Colonic mucosa (tissue), 4 donors: ENCODE results near the gene EFCAB12. TPM values are rescaled to one million over a fixed set of nuclear protein-coding genes. Genes with fewer than 3 reads are reported as not detected.

Experiments used
- DNase-seq: peaks from one replicate; pipeline ENCODE4 v3.0.0-alpha.2; 2020
- H3K27ac ChIP-seq: fragments of 200-600 bp; one replicate; pipeline ENCODE4 v1.8.0; 2021
- H3K27me3 ChIP-seq: fragments of 200-600 bp; one replicate; pipeline ENCODE4 v1.8.0; 2021
- H3K36me3 ChIP-seq: fragments of 200-600 bp; one replicate; pipeline ENCODE4 v1.8.0; 2021
- H3K4me1 ChIP-seq: fragments of 200-600 bp; one replicate; pipeline ENCODE4 v1.8.0; 2021; ENCODE audit warnings: mild to moderate bottlenecking
- H3K4me3 ChIP-seq: fragments of 200-600 bp; one replicate; pipeline ENCODE4 v1.8.0; 2021
- H3K9ac ChIP-seq, 2 donors: one replicate each; pipeline ENCODE4 v1.7.0; 2013; ENCODE audit warnings: control low read depth in 2 of 2, low read depth in 2 of 2, low read length in 2 of 2
- H3K9me3 ChIP-seq: fragments of 200-600 bp; one replicate; pipeline ENCODE4 v1.8.0; 2021
- CTCF ChIP-seq: fragments of 200-600 bp; IDR thresholded peaks from one replicate; pipeline ENCODE4 v1.8.0; 2022; ENCODE audit warnings: antibody characterized with exemption, mild to moderate bottlenecking
- intact Hi-C: fragments of 100-400 bp; cut with DNase I; formaldehyde crosslinking; loops from one replicate; pipeline ENCODE4 v1.14.1; 2022
- total RNA-seq, 2 donors: library from RNA; stranded (reverse); fragmentation: NEBNext Ultra II Directional in 1 of 2; extraction: Animal tissue kit (Norgen Biotek cat#: 25700) in 1 of 2; gene quantifications; one replicate each; pipeline ENCODE4 v1.2.1, GENCODE V29; 2021
- donor health status: healthy.
- donor health status: DM: no; HTN: no; CAD: no.
- donor health status: DM: no; HTN: no; CAD: no.

EFCAB12 gene
- total RNA-seq, 2 donors from 2014 or later: 0.16 to 0.47 TPM

GRCh38 chr3:129460155-129460554 is 31.7 kb upstream of the EFCAB12 start:
- no peak overlapping the region for H3K27ac ChIP-seq
- H3K4me1 ChIP-seq: no peaks in the 10 kb centered on the region
- no peaks in the 10 kb centered on the region for H3K36me3 ChIP-seq
- no peak overlapping the region for H3K9ac ChIP-seq
- H3K4me3 ChIP-seq: no peak overlapping the region
- no peaks in the 10 kb centered on the region for H3K27me3 ChIP-seq
- intact Hi-C loops: no loop called here
- no peak for DNase-seq
- no peaks in the 10 kb centered on the region for H3K9me3 ChIP-seq
- no peak for TF ChIP-seq CTCF

GRCh38 chr3:129453732-129454131 is 25.3 kb upstream of the EFCAB12 start:
- no peaks in the 10 kb centered on the region for H3K4me1 ChIP-seq
- intact Hi-C loops: no loop called here
- no peaks in the 10 kb centered on the region for H3K36me3 ChIP-seq
- no peak for DNase-seq
- no peak for TF ChIP-seq CTCF
- no peaks in the 10 kb centered on the region for H3K27me3 ChIP-seq
- H3K9me3 ChIP-seq: no peaks in the 10 kb centered on the region
- no peak overlapping the region for H3K4me3 ChIP-seq
- H3K27ac ChIP-seq: no peak overlapping the region
- H3K9ac ChIP-seq: no peak overlapping the region

- H3K4me3 ChIP-seq: no peak overlapping the region
- TF ChIP-seq CTCF: no peak
- intact Hi-C loops: no loop called here
- no peak for DNase-seq
- no peak overlapping the region for H3K9ac ChIP-seq
- H3K4me1 ChIP-seq: no peaks in the 10 kb centered on the region
- no peaks in the 10 kb centered on the region for H3K36me3 ChIP-seq
- H3K9me3 ChIP-seq: no peaks in the 10 kb centered on the region
- no peaks in the 10 kb centered on the region for H3K27me3 ChIP-seq
- H3K27ac ChIP-seq: no peak overlapping the region
Measured at GRCh38 chr3:129449279-129450115, 21.1 kb upstream of the EFCAB12 start.

DNA sequence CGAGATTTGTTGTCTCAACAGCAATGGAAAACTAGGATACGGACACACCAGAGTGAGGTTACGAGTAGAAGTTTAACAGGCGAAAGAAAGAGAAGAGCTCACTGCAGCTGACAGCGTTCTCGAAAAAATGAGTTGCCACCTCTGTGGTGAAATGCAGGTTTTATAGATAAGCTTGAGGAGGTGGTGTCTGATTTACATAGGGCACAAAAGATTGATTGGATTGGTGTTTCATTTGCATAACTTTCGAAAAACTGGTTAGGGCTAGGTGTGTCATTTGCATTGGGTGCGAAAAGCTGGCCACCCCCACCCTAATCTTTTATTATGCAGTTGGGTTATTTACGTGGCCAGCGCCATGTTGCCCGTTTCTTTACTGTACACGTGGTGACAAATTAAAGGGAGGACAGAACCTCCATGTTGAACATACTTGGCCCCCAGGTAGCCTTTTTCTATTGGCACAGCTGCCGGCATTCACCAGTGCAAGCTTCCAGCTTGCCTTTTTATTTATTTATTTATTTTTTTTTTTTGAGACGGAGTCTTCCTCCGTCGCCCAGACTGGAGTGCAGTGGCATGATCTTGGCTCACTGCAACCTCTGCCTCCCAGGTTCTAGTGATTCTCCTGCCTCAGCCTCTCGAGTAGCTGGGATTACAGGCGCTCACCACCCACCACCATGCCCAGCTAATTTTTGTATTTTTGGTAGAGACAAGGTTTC is 19.9 kb upstream of the EFCAB12 start:
- Histone ChIP-seq H3K9me3 (no peaks in the 10 kb centered on the region), H3K27ac (no peak overlapping the region), H3K27me3 (no peaks in the 10 kb centered on the region), H3K36me3 (no peaks in the 10 kb centered on the region), H3K9ac (no peak overlapping the region), H3K4me3 (no peak overlapping the region), H3K4me1 (no peaks in the 10 kb centered on the region)
- intact Hi-C loops: no loop called here
- DNase-seq: no peak
- no peak for TF ChIP-seq CTCF

GRCh38 chr3:129446926-129447325 is 18.5 kb upstream of the EFCAB12 start:
- intact Hi-C loops: no loop called here
- DNase-seq: no peak
- Histone ChIP-seq H3K27ac (no peak overlapping the region), H3K9me3 (no peaks in the 10 kb centered on the region), H3K27me3 (no peaks in the 10 kb centered on the region), H3K9ac (no peak overlapping the region), H3K4me1 (no peaks in the 10 kb centered on the region), H3K36me3 (no peaks in the 10 kb centered on the region), H3K4me3 (no peak overlapping the region)
- TF ChIP-seq CTCF: no peak
